LNCAP (cell line): ENCODE results near the gene SLC35B4.

Source experiments
- CTCF ChIP-seq: fragments of 450-650 bp; IDR thresholded peaks from 2 replicates; pipeline ENCODE4 v1.5.1; 2017; ENCODE audit warnings: mild to moderate bottlenecking

Gene SLC35B4

GRCh38 chr7:134343796-134344195 is 27.1 kb upstream of the SLC35B4 start:
- no peak for TF ChIP-seq CTCF

- no peak for TF ChIP-seq CTCF
Observed at GRCh38 chr7:134343136-134343535, 26.4 kb upstream of the SLC35B4 start.

- no peak for TF ChIP-seq CTCF
Observed at GRCh38 chr7:134339475-134339874, 22.7 kb upstream of the SLC35B4 start.

GRCh38 chr7:134337980-134338379 is 21.2 kb upstream of the SLC35B4 start:
- no peak for TF ChIP-seq CTCF

- TF ChIP-seq CTCF, result no peak
Observed at GRCh38 chr7:134334408-134334807, 17.7 kb upstream of the SLC35B4 start.

GRCh38 chr7:134333943-134334342 is 17.2 kb upstream of the SLC35B4 start:
- TF ChIP-seq CTCF, result no peak

GRCh38 chr7:134332892-134333291 is 16.2 kb upstream of the SLC35B4 start:
- TF ChIP-seq CTCF, result no peak

- TF ChIP-seq CTCF, result no peak
Observed at GRCh38 chr7:134331393-134331792, 14.7 kb upstream of the SLC35B4 start.
